ENCODE data around the gene CNNM1.

CNNM1 gene

DNA sequence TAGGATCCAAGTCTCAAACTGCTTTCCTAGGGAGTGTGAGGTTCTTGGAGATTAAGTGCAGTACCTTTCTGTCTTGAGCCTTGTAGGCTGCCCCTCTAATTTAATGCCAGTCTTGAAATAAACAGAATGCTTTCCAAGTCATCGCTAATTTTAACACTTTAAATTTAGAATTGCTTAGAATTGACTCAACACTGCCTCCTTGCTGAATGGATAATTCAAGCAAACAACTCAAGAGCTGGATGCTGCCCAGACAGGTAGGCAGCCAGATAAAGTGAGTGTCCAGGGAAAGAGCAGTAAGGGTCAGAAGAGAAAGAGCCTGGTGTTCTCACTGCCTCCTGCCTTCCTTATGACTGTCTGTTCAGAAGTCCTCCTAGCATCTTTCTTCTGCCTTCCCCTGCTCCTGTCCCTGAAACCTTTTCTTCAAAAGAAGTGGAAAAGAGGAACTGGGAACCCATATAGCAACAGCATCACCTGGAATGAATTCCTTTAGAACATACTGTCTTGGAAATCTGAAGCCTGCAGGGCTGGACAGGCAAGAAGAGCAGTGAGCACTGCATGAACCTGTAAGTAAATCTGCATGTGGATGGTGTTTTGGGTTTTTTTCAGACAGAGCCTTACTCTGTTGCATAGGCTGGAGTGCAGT is 104.3 kb downstream of the CNNM1 start:
- H3K4me3 ChIP-seq (ENCODE audit: low read length): no peak overlapping the region
- TF ChIP-seq, protein P1, sequence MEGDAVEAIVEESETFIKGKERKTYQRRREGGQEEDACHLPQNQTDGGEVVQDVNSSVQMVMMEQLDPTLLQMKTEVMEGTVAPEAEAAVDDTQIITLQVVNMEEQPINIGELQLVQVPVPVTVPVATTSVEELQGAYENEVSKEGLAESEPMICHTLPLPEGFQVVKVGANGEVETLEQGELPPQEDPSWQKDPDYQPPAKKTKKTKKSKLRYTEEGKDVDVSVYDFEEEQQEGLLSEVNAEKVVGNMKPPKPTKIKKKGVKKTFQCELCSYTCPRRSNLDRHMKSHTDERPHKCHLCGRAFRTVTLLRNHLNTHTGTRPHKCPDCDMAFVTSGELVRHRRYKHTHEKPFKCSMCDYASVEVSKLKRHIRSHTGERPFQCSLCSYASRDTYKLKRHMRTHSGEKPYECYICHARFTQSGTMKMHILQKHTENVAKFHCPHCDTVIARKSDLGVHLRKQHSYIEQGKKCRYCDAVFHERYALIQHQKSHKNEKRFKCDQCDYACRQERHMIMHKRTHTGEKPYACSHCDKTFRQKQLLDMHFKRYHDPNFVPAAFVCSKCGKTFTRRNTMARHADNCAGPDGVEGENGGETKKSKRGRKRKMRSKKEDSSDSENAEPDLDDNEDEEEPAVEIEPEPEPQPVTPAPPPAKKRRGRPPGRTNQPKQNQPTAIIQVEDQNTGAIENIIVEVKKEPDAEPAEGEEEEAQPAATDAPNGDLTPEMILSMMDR (IDR thresholded peaks at IDR 0.05; ENCODE audit: insufficient read depth, low read depth, low read length, missing control alignments): peak; percentile 38
- peak; percentile 29 for DNase-seq (ENCODE audit: low read depth)

DNA sequence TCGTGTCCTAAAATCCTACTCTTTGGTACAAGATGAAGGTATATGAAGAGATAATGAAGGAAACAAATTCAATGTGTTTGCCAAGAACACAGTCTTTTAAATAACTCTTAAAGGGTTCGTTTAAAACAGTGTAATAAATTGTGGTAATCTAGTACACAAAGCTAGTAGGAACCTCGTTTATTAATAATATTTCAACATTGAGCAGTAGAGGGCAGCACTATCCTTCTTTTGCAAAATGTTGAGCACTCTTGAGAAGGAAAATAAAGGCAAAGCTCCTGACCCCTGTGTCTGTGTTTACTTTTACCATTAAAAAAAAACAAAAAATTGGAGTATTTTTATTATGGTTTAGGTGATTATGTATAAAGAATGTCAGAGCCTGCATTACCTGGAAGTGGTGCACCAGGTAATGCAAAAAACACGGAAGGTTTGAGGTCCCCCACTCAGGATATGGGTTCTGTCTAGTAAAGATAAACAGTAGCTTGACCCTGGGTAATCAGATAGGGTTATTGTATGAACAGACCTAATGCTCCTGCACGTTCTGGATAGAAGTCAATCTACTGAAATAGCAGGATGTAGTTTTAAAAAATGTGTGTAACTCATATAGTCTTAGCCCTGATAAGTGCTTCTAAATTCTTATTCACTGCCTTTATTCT is 107.0 kb downstream of the CNNM1 start:
- TF ChIP-seq, protein P1 (IDR thresholded peaks at IDR 0.05; ENCODE audit: insufficient read depth, low read depth, low read length, missing control alignments): peak; percentile 42
- peak; percentile 61 for DNase-seq (ENCODE audit: low read depth)
- H3K4me3 ChIP-seq (ENCODE audit: low read length): no peak overlapping the region

DNA sequence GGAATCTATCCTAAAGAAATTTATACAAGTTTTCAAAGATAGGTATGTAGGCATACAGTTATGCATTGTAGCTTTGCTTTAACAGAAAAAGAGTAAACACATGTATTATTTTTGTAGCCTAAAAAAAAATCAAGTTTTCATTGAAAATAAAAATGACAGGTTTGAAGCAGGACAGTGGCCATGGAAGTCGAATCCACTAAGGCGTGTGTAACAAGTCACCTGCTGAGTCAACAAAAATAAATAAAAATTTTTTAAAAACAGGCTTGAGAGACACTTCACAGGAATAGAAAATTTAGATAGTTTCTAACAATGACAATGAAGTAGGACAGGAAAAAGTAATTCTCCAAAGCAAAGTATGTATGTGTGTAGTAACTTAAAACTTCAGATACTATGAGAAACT is 109.7 kb downstream of the CNNM1 start:
- TF ChIP-seq, protein P1 (IDR thresholded peaks at IDR 0.05; ENCODE audit: insufficient read depth, low read depth, low read length, missing control alignments): no peak
- DNase-seq (ENCODE audit: low read depth): no peak
- H3K4me3 ChIP-seq (ENCODE audit: low read length): no peak overlapping the region

DNA sequence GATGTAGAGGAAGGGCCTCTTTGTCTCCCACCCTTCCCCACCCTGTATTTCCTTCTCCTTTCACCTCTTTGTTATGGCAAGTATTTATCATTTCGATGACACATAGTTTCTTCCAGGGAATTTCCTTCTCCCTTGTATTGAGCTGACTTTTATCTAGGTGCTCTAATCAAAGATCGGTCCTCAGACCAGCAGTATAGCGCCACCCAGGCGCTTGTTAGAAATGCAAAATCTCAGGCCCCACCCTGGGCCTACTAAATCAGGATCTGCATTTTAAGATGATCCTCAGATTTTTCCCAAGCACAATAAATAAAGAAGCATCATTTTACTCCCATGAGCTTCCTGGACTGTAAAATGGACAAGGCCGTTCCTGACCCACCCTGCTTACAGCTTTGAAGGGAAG is 113.2 kb downstream of the CNNM1 start:
- H3K4me3 ChIP-seq (ENCODE audit: low read length): no peak overlapping the region
- DNase-seq (ENCODE audit: low read depth): no peak
- TF ChIP-seq, protein P1 (IDR thresholded peaks at IDR 0.05; ENCODE audit: insufficient read depth, low read depth, low read length, missing control alignments): no peak

DNA sequence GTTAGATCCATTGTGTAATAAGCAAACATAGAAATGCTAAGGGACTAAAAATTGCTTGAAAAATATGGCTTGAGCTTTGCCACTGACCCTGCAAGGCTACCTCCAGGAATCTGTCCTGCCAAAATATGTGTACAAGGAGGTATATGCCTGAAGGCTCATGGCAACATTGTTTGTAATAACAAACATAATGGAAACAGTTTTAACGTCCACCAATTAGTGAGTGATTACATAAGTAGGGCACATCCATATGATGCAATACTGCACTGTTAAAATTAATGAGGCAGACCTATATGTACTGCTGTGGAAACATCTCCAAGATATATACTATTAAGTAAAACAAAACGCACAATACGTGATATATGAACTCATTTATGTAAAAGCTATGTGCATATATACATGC is 114.3 kb downstream of the CNNM1 start:
- no peak for DNase-seq (ENCODE audit: low read depth)
- TF ChIP-seq, protein P1 (IDR thresholded peaks at IDR 0.05; ENCODE audit: insufficient read depth, low read depth, low read length, missing control alignments): no peak
- no peak overlapping the region for H3K4me3 ChIP-seq (ENCODE audit: low read length)

All from epithelial cell of esophagus (primary cell).